Activated CD8-positive, alpha-beta memory T cell treated with anti-CD3 and anti-CD28 coated beads for 36 hours (primary cell): ENCODE results near the gene BCL7B. TPM values are rescaled to one million over a fixed set of nuclear protein-coding genes. Genes with fewer than 3 reads are reported as not detected.

ENCODE experiments used
- CTCF ChIA-PET: fragments of 350-600 bp; sonication (Branson Sonifier 250); formaldehyde crosslinking; loops from one replicate; lab custom pipeline; 2021; ENCODE audit warnings: antibody characterized with exemption; lab: Charles Lee
- POLR2A ChIA-PET: fragments of 350-600 bp; sonication (Branson Sonifier 250); formaldehyde crosslinking; loops from one replicate; lab custom pipeline; 2021; ENCODE audit warnings: antibody characterized with exemption; lab: Charles Lee
- total RNA-seq, 2 experiments: library from RNA; stranded (reverse); gene quantifications; one replicate each; pipeline ENCODE4 v1.2.3, GENCODE V29; 2021

The BCL7B gene
- total RNA-seq, result 10 to 100 TPM; 68.7 to 71.4 TPM

DNA sequence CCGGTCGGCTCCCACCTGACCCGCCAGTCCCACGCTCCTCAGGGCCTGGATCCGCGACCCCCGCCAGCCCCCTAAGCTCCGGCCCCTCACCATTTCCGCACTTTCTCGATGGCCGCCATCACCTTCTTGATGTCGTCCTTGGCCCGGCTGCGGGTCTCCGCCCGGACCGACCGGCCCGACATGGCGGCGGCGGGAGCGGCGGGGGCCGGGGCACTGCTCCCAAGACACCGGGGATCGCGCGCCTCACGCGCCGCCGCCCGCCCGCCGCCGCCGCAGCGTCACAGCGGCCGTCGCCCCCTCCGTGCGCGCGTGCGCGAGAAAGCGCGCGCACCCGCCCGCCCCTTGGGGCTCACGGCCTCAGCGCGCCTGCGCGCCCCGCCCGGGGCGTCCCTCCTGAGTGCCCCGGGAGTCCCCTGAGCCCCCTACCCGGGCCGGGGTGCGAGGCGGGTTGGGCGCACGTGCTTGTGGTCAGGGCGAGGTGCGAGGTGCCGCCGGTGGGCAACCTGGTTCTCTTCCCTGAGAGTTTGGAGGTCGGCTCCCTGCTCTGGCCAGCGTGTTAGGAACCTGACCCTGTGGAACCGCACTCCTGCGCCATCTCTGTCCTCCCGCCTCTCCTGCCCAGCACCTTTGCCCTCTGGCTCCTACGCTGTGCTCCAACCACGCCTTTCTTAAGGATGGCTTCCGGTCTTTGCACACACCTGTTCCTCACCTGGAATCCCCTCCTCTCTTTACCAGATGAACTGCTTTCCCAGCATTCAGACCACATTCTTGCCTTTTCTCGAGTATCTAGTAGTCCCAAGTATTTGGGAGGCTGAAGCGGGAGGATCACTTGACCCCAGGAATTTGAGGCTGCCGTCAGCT lies at the start of gene BCL7B:
Gene BCL7B, minus strand, starts transcription at position 294 of the 861 bp plus-strand sequence. Its CDS starts 112 bp downstream, at position 182.
- POLR2A ChIA-PET, result interaction anchor here (0.6 to 1.9 kb wide), 4 partner anchors 20 to 57 kb away, joined by 3 to 13 read pairs (median 4); partner anchors contain the start of gene BAZ1B
- CTCF ChIA-PET, result interaction anchor here (0.5 to 1.4 kb wide), 3 partner anchors 16 to 61 kb away, joined by 3 read pairs; no protein-coding TSS in a partner anchor

DNA sequence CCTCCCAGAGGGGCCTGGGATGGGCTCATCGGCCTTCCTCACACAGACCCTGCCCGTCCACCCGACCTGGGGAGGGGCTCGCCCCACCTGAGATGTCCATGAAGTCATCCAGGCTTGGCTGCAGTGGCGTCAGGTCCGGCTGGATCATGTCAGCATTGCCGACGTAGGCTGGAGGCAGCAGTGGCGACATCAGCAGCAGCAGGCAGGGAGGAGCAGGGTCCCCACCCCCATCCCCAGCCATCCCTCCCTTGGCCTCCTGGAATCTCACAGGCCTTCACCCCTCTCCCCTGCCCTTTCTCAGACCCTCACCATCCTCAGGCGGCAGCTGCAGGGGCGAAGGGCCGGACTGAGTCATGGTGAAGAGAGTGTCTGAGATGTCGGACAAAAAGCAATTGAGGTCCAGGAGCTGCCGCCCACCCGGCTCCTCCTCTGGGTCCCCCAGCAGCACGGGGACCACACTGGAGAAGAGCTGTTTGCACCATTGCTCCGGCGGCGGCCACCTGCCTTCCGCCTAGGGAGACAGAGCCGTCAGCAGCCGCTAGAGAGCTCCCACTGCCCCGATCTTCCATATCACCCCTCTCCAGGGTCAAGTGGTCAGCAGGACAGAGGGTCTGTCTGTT lies 48.2 kb upstream of the BCL7B start:
- POLR2A ChIA-PET, result no interaction called here
- CTCF ChIA-PET, result interaction anchor here (0.7 to 6.1 kb wide), 14 partner anchors 12 to 268 kb away, joined by 3 to 60 read pairs (median 6); partner anchors contain the start of genes ABHD11, STX1A and VPS37D

GRCh38 chr7:73602721-73603651 lies 45.5 kb upstream of the BCL7B start:
- ChIA-PET POLR2A (no interaction called here), CTCF (interaction anchor here (0.7 to 6.1 kb wide), 3 partner anchors 121 to 208 kb away, joined by 3 to 60 read pairs (median 4); no protein-coding TSS in a partner anchor)

GRCh38 chr7:73599916-73600315 lies 42.4 kb upstream of the BCL7B start:
- POLR2A ChIA-PET, result no interaction called here
- CTCF ChIA-PET, result no interaction called here

- ChIA-PET CTCF (interaction anchor here (0.5 kb wide), 1 partner anchor 124 kb away, joined by 3 read pairs; no protein-coding TSS in a partner anchor), POLR2A (interaction anchor here (0.6 kb wide), 1 partner anchor 18 kb away, joined by 3 read pairs; no protein-coding TSS in a partner anchor)
Observed at GRCh38 chr7:73599151-73599882, 41.8 kb upstream of the BCL7B start.

- POLR2A ChIA-PET, result interaction anchor here (0.6 kb wide), 1 partner anchor 17 kb away, joined by 3 read pairs; no protein-coding TSS in a partner anchor
- CTCF ChIA-PET, result interaction anchor here (0.5 to 0.7 kb wide), 2 partner anchors 9 to 125 kb away, joined by 3 to 4 read pairs; no protein-coding TSS in a partner anchor
Observed at GRCh38 chr7:73597978-73598782, 40.7 kb upstream of the BCL7B start.

- POLR2A ChIA-PET, result no interaction called here
- CTCF ChIA-PET, result no interaction called here
Observed at GRCh38 chr7:73596191-73597065, 38.9 kb upstream of the BCL7B start.

DNA sequence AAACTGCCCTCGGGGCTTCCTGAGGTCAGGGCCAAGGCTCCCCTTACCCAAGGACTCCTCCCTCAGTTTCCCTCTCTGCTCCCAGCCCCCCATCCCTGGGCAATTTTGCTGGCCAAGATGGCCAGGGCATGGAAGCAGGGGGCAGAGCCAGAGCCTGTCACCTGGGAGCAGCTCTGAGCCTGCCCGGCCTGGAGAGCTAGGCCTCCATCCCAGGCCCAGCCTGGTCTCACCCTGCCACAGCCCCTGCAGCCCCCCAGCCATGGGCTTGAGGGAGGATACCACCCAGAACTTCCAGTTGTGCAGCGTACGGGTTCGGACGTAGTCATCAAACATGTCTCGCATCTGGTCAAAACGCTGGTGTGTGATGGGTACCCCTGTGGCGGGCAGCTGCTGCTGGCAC lies 37.9 kb upstream of the BCL7B start:
- CTCF ChIA-PET, result interaction anchor here (0.7 to 1.9 kb wide), 3 partner anchors 12 to 145 kb away, joined by 3 to 7 read pairs (median 4); no protein-coding TSS in a partner anchor
- POLR2A ChIA-PET, result no interaction called here

- POLR2A ChIA-PET, result no interaction called here
- CTCF ChIA-PET, result interaction anchor here (1.4 to 1.9 kb wide), 2 partner anchors 14 to 75 kb away, joined by 3 to 7 read pairs; partner anchors contain the start of gene VPS37D
Observed at GRCh38 chr7:73593207-73594045, 35.9 kb upstream of the BCL7B start.

DNA sequence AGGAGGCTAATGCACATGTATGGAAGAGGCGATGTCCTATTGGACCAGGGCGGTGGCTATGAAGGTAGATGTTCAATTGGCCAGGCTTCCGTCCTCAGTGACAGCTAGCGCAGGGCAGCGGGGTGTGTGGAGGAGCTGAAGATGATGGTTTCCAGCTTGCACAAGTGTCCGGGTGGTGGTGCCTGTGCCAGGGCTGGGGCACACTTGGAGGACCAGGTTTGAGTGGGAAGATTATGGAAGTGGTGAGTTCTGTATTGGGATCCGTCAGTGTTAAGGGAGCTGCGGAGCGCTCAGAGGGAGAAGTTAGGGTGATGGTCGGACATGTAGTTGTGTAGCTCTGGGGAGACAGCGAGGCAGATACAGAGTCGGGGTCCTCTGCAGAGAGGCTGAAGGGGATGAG lies 29.4 kb upstream of the BCL7B start:
- POLR2A ChIA-PET, result interaction anchor here (0.7 to 1.5 kb wide), 2 partner anchors 64 to 182 kb away, joined by 4 to 5 read pairs; partner anchors contain the start of gene BAZ1B
- CTCF ChIA-PET, result no interaction called here

DNA sequence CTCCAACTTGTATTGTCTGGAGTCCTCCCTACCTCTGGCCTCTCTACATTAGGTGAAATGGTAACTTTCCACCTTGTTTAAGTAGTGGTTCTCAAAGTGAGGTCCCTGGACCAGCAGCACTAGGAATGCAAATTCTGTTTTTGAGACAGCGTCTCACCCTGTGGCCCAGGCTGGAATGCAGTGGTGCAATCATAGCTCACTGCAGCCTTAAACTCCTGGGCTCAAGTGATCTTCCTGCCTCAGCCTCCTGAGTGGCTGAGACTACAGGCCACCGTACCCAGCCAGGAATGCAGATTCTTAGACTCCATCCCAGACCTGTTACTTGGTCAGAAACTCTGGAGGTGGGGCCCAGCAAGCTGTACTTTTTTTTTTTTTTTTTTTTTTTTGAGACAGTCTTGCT lies 27.7 kb upstream of the BCL7B start:
- ChIA-PET CTCF (interaction anchor here (1.6 kb wide), 1 partner anchor 21 kb away, joined by 6 read pairs; no protein-coding TSS in a partner anchor), POLR2A (no interaction called here)

GRCh38 chr7:73582664-73583202 lies 25.2 kb upstream of the BCL7B start:
- ChIA-PET CTCF (no interaction called here), POLR2A (no interaction called here)

- ChIA-PET POLR2A (interaction anchor here (0.6 kb wide), 1 partner anchor 137 kb away, joined by 4 read pairs; no protein-coding TSS in a partner anchor), CTCF (interaction anchor here (0.7 kb wide), 1 partner anchor 12 kb away, joined by 3 read pairs; no protein-coding TSS in a partner anchor)
Observed at GRCh38 chr7:73581006-73581405, 23.5 kb upstream of the BCL7B start.

DNA sequence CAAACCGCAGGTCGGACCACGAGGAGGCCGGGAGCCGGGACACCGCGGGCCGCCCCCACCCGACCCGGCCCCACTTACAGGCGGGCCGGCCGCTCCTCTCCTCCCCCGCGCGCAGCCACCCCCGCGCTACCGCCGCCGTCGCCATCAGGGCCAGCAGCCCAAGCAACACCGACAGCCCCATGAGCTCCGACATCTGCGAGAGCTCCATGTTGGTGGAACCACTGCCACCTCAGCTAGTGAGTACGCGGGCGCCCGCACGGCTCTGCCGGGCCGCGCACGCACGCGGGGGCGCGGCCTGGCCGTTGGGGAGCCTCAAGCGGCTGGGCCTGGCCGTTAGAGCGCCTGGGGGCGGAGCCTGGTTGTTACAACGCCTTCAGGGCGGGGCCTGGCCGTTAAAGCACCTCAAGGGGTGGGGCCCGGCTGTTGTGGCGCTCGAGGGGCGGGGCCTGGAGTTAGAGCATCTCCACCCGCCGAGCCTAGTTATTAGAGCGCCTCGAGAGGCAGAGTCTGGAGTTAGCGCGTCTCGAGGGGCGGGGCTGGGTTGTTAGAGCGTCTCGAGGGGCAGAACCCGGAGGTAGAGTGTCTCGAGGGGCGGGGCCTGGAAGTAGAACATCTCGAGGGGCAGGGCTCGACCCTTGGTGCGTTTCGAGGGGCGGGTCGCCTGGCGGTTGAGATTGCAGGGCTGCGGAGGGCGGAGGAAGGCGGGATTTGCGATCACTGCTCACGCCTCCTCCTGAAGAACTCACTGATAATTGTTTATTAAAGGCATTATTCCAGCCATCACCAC lies 21.0 kb upstream of the BCL7B start, which contains the start of gene TBL2:
Gene TBL2, minus strand, starts transcription at position 238 of the 787 bp plus-strand sequence. Its CDS starts 30 bp downstream, at position 208.
- CTCF ChIA-PET, result no interaction called here
- POLR2A ChIA-PET, result interaction anchor here (0.5 to 1.3 kb wide), 7 partner anchors 18 to 154 kb away, joined by 3 to 15 read pairs (median 4); partner anchors contain the start of gene BAZ1B
